Measurements from ENCODE around the gene FBXL17.

DNA sequence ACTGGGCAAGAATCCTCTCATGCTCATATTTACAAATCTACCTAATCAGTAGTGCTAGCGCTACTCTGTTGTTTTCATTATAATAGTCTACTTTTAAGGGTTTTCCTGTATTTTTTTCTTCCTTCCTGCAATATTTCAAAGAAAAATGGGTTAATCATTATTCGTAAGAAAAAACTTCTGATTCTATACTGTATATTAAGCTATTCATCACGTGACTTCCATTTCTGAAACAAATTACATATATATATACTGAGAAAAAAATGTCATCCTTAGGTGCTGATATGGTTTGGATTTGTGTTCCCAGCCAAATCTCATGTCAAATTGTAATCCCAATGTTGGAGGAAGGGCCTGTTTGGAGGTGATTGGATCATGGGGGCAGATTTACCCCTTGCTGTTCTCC, 197.0 kb downstream of the FBXL17 start:
- TF ChIP-seq, protein P1, sequence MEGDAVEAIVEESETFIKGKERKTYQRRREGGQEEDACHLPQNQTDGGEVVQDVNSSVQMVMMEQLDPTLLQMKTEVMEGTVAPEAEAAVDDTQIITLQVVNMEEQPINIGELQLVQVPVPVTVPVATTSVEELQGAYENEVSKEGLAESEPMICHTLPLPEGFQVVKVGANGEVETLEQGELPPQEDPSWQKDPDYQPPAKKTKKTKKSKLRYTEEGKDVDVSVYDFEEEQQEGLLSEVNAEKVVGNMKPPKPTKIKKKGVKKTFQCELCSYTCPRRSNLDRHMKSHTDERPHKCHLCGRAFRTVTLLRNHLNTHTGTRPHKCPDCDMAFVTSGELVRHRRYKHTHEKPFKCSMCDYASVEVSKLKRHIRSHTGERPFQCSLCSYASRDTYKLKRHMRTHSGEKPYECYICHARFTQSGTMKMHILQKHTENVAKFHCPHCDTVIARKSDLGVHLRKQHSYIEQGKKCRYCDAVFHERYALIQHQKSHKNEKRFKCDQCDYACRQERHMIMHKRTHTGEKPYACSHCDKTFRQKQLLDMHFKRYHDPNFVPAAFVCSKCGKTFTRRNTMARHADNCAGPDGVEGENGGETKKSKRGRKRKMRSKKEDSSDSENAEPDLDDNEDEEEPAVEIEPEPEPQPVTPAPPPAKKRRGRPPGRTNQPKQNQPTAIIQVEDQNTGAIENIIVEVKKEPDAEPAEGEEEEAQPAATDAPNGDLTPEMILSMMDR (IDR thresholded peaks at IDR 0.05) = no peak
- no peak for TF ChIP-seq ZFX (IDR thresholded peaks at IDR 0.05; ENCODE audit: borderline replicate concordance)

Data from 22Rv1 (cell line).